ENCODE data around the gene SORBS1. TPM values are rescaled to one million over a fixed set of nuclear protein-coding genes. Genes with fewer than 3 reads are reported as not detected.

The SORBS1 gene
- total RNA-seq, 1 experiment from 2014 or later: 0.56 TPM

GRCh38 chr10:95296764-95297163, 264.4 kb downstream of the SORBS1 start:
- Histone ChIP-seq H3K36me3 (ENCODE audit: insufficient read depth, low read length, poor library complexity, severe bottlenecking) (no peaks in the 10 kb centered on the region), H3K27ac (ENCODE audit: low read depth, low read length, poor library complexity, severe bottlenecking) (no peak overlapping the region), H3K4me3 (ENCODE audit: low read depth, low read length, poor library complexity, severe bottlenecking) (no peak overlapping the region), H3K9me3 (ENCODE audit: low read depth, low read length, poor library complexity, severe bottlenecking) (no peaks in the 10 kb centered on the region), H3K4me1 (ENCODE audit: insufficient read depth, low read length, poor library complexity, severe bottlenecking) (no peaks in the 10 kb centered on the region), H3K27me3 (replicated peaks; ENCODE audit: insufficient read depth, low read depth, low read length, poor library complexity) (peaks cover 38% of the 10 kb centered on the region)
- no peak for DNase-seq (ENCODE audit: low spot score)
- intact Hi-C loops (cut with micrococcal nuclease; ENCODE audit: unreplicated experiment): no loop called here
- no peak for TF ChIP-seq EZH2 (IDR thresholded peaks at IDR 0.05; ENCODE audit: borderline replicate concordance, low read depth, low read length, poor library complexity, severe bottlenecking)
- TF ChIP-seq CTCF (conservative IDR thresholded peaks at IDR 0.05; ENCODE audit: low read depth, low read length): no peak
- BruUV-seq (replicated peaks): no TSS peak
- POLR2A ChIA-PET (ENCODE audit: low non-redundant PET): no interaction called here
- CTCF ChIA-PET: no interaction called here

- ChIA-PET CTCF (no interaction called here), POLR2A (ENCODE audit: low non-redundant PET) (no interaction called here)
- intact Hi-C loops (cut with micrococcal nuclease; ENCODE audit: unreplicated experiment): no loop called here
- DNase-seq (ENCODE audit: low spot score): peak; percentile 15
- TF ChIP-seq CTCF (conservative IDR thresholded peaks at IDR 0.05; ENCODE audit: low read depth, low read length) (no peak), EZH2 (IDR thresholded peaks at IDR 0.05; ENCODE audit: borderline replicate concordance, low read depth, low read length, poor library complexity, severe bottlenecking) (no peak)
- Histone ChIP-seq H3K27ac (ENCODE audit: low read depth, low read length, poor library complexity, severe bottlenecking) (no peak overlapping the region), H3K4me1 (ENCODE audit: insufficient read depth, low read length, poor library complexity, severe bottlenecking) (no peaks in the 10 kb centered on the region), H3K27me3 (replicated peaks; ENCODE audit: insufficient read depth, low read depth, low read length, poor library complexity) (peaks cover 53% of the 10 kb centered on the region), H3K9me3 (ENCODE audit: low read depth, low read length, poor library complexity, severe bottlenecking) (no peaks in the 10 kb centered on the region), H3K36me3 (ENCODE audit: insufficient read depth, low read length, poor library complexity, severe bottlenecking) (no peaks in the 10 kb centered on the region), H3K4me3 (ENCODE audit: low read depth, low read length, poor library complexity, severe bottlenecking) (no peak overlapping the region)
- BruUV-seq (replicated peaks): no TSS peak
Observed at GRCh38 chr10:95295031-95295755, 266.0 kb downstream of the SORBS1 start.

DNA sequence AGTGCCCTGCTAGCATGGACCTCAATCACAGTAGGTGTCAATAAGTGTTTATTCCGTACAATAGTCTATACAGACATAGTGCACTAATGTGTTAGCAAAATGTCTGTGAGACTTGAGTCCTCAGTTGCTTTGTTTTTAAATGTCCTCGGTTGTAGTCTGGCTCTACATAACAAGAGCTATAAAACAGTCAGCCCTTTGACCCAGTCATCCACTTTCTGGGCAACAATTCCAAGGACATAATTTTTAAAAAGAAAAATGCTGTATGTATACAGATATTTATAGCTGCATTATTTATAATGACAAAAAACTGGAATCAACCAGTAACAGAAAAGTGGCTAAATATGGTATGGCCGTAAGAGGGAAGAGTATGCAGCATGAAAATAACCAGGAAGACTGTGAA, 267.5 kb downstream of the SORBS1 start:
- Histone ChIP-seq H3K27me3 (replicated peaks; ENCODE audit: insufficient read depth, low read depth, low read length, poor library complexity) (peaks cover 68% of the 10 kb centered on the region), H3K27ac (ENCODE audit: low read depth, low read length, poor library complexity, severe bottlenecking) (no peak overlapping the region), H3K9me3 (ENCODE audit: low read depth, low read length, poor library complexity, severe bottlenecking) (no peaks in the 10 kb centered on the region), H3K36me3 (ENCODE audit: insufficient read depth, low read length, poor library complexity, severe bottlenecking) (no peaks in the 10 kb centered on the region), H3K4me1 (ENCODE audit: insufficient read depth, low read length, poor library complexity, severe bottlenecking) (no peaks in the 10 kb centered on the region), H3K4me3 (ENCODE audit: low read depth, low read length, poor library complexity, severe bottlenecking) (no peak overlapping the region)
- ChIA-PET CTCF (no interaction called here), POLR2A (ENCODE audit: low non-redundant PET) (no interaction called here)
- no TSS peak for BruUV-seq (replicated peaks)
- TF ChIP-seq CTCF (conservative IDR thresholded peaks at IDR 0.05; ENCODE audit: low read depth, low read length): no peak
- TF ChIP-seq EZH2 (IDR thresholded peaks at IDR 0.05; ENCODE audit: borderline replicate concordance, low read depth, low read length, poor library complexity, severe bottlenecking): no peak
- intact Hi-C loops (cut with micrococcal nuclease; ENCODE audit: unreplicated experiment): no loop called here
- DNase-seq (ENCODE audit: low spot score): no peak

Data from A673 (cell line).